HG03108 (cell line): ENCODE measurements around the gene DCAF6.

Source experiments
- ATAC-seq: cut with Tn5 transposase; IDR thresholded peaks from one replicate; pipeline ENCODE4 v1.9.1; 2021; ENCODE audit warnings: moderate library complexity; ENCODE audit not compliant: unreplicated experiment

The DCAF6 gene

GRCh38 chr1:168082008-168082876 is 145.8 kb downstream of the DCAF6 start:
- peak; percentile 67 for ATAC-seq

- ATAC-seq = no peak
Measured at GRCh38 chr1:168083456-168084325, 147.2 kb downstream of the DCAF6 start.

GRCh38 chr1:168084396-168085231 is 148.1 kb downstream of the DCAF6 start:
- ATAC-seq = no peak

GRCh38 chr1:168085401-168085872 is 149.0 kb downstream of the DCAF6 start:
- ATAC-seq = no peak

GRCh38 chr1:168086438-168086837 is 150.0 kb downstream of the DCAF6 start:
- ATAC-seq = no peak

GRCh38 chr1:168087696-168088095 is 151.2 kb downstream of the DCAF6 start:
- ATAC-seq = no peak

GRCh38 chr1:168088511-168089325 is 152.2 kb downstream of the DCAF6 start:
- no peak for ATAC-seq

GRCh38 chr1:168089326-168089978 is 153.0 kb downstream of the DCAF6 start:
- no peak for ATAC-seq

- no peak for ATAC-seq
Measured at GRCh38 chr1:168089979-168090337, 153.5 kb downstream of the DCAF6 start.

- ATAC-seq = no peak
Measured at GRCh38 chr1:168090395-168090794, 153.9 kb downstream of the DCAF6 start.

GRCh38 chr1:168091063-168091462 is 154.6 kb downstream of the DCAF6 start:
- ATAC-seq = no peak

- ATAC-seq = no peak
Measured at GRCh38 chr1:168091720-168092550, 155.5 kb downstream of the DCAF6 start.

GRCh38 chr1:168092566-168093355 is 156.3 kb downstream of the DCAF6 start:
- ATAC-seq = no peak

- ATAC-seq = no peak
Measured at GRCh38 chr1:168093616-168094015, 157.1 kb downstream of the DCAF6 start.

GRCh38 chr1:168095476-168095875 is 159.0 kb downstream of the DCAF6 start:
- ATAC-seq = no peak

- no peak for ATAC-seq
Measured at GRCh38 chr1:168096296-168097165, 160.0 kb downstream of the DCAF6 start.
